Type B pancreatic cell (in vitro differentiated cells): ENCODE data around the gene LRRTM3. TPM values are rescaled to one million over a fixed set of nuclear protein-coding genes. Genes with fewer than 3 reads are reported as not detected.

Source experiments
- DNase-seq: peaks from one replicate; pipeline ENCODE4 v3.0.0; 2021; ENCODE audit warnings: mixed read lengths; ENCODE audit not compliant: unreplicated experiment; ENCODE audit errors: extremely low spot score
- H3K27ac Mint-ChIP-seq: 2 replicates; pipeline ENCODE4 v1.8.0; 2021; ENCODE audit warnings: mild to moderate bottlenecking, mixed read lengths
- H3K27me3 Mint-ChIP-seq: 2 replicates; pipeline ENCODE4 v1.8.0; 2021; ENCODE audit warnings: mixed read lengths
- H3K36me3 Mint-ChIP-seq: 2 replicates; pipeline ENCODE4 v1.8.0; 2021; ENCODE audit warnings: mixed read lengths
- H3K4me1 Mint-ChIP-seq: one replicate; pipeline ENCODE4 v1.8.0; 2021; ENCODE audit warnings: mixed read lengths; ENCODE audit not compliant: unreplicated experiment
- H3K4me3 Mint-ChIP-seq: 2 replicates; pipeline ENCODE4 v1.8.0; 2021; ENCODE audit warnings: mild to moderate bottlenecking, mixed read lengths
- H3K9me3 Mint-ChIP-seq: 2 replicates; pipeline ENCODE4 v1.8.0; 2021; ENCODE audit warnings: mixed read lengths
- CTCF ChIP-seq: fragments of 200-600 bp; sonication (generic); conservative IDR thresholded peaks from 2 replicates; pipeline ENCODE4 v1.5.0; 2021; ENCODE audit warnings: antibody characterized with exemption, mild to moderate bottlenecking
- total RNA-seq: library from RNA; stranded (reverse); gene quantifications from 2 replicates; pipeline ENCODE4 v1.2.1, GENCODE V29; 2021; ENCODE audit warnings: low replicate concordance

LRRTM3 gene
- total RNA-seq, 1 donor from 2014 or later, result 2.5 TPM

GRCh38 chr10:67088036-67088435 lies 162.2 kb downstream of the LRRTM3 start:
- H3K27ac Mint-ChIP-seq, result no peak overlapping the region
- H3K4me1 Mint-ChIP-seq, result no peaks in the 10 kb centered on the region
- no peak for DNase-seq
- H3K9me3 Mint-ChIP-seq, result no peaks in the 10 kb centered on the region
- H3K36me3 Mint-ChIP-seq, result no peaks in the 10 kb centered on the region
- no peak overlapping the region for H3K4me3 Mint-ChIP-seq
- no peak for TF ChIP-seq CTCF
- H3K27me3 Mint-ChIP-seq, result no peaks in the 10 kb centered on the region

GRCh38 chr10:67095531-67095930 lies 169.7 kb downstream of the LRRTM3 start:
- no peaks in the 10 kb centered on the region for H3K36me3 Mint-ChIP-seq
- no peaks in the 10 kb centered on the region for H3K9me3 Mint-ChIP-seq
- no peak overlapping the region for H3K4me3 Mint-ChIP-seq
- no peaks in the 10 kb centered on the region for H3K27me3 Mint-ChIP-seq
- no peak overlapping the region for H3K27ac Mint-ChIP-seq
- no peaks in the 10 kb centered on the region for H3K4me1 Mint-ChIP-seq
- DNase-seq, result no peak
- no peak for TF ChIP-seq CTCF

GRCh38 chr10:67098461-67098860 lies 172.6 kb downstream of the LRRTM3 start:
- DNase-seq, result no peak
- TF ChIP-seq CTCF, result no peak
- Mint-ChIP-seq H3K36me3 (no peaks in the 10 kb centered on the region), H3K4me3 (no peak overlapping the region), H3K9me3 (no peaks in the 10 kb centered on the region), H3K27me3 (no peaks in the 10 kb centered on the region), H3K4me1 (peaks cover 3% of the 10 kb centered on the region), H3K27ac (no peak overlapping the region)

GRCh38 chr10:67100951-67101350 lies 175.1 kb downstream of the LRRTM3 start:
- Mint-ChIP-seq H3K4me3 (no peak overlapping the region), H3K9me3 (no peaks in the 10 kb centered on the region), H3K36me3 (no peaks in the 10 kb centered on the region), H3K27me3 (no peaks in the 10 kb centered on the region), H3K27ac (no peak overlapping the region), H3K4me1 (peaks cover 3% of the 10 kb centered on the region)
- no peak for TF ChIP-seq CTCF
- no peak for DNase-seq

GRCh38 chr10:67107670-67108069 lies 181.8 kb downstream of the LRRTM3 start:
- H3K27me3 Mint-ChIP-seq, result no peaks in the 10 kb centered on the region
- peaks cover 5% of the 10 kb centered on the region for H3K9me3 Mint-ChIP-seq
- no peak for TF ChIP-seq CTCF
- no peak overlapping the region for H3K4me3 Mint-ChIP-seq
- no peak for DNase-seq
- H3K36me3 Mint-ChIP-seq, result no peaks in the 10 kb centered on the region
- no peaks in the 10 kb centered on the region for H3K4me1 Mint-ChIP-seq
- H3K27ac Mint-ChIP-seq, result no peak overlapping the region

- TF ChIP-seq CTCF, result no peak
- Mint-ChIP-seq H3K4me1 (peaks cover 6% of the 10 kb centered on the region), H3K27ac (no peak overlapping the region), H3K9me3 (peaks cover 5% of the 10 kb centered on the region), H3K4me3 (no peak overlapping the region), H3K27me3 (no peaks in the 10 kb centered on the region), H3K36me3 (no peaks in the 10 kb centered on the region)
- DNase-seq, result no peak
Measured at GRCh38 chr10:67110286-67110685, 184.4 kb downstream of the LRRTM3 start.
